Measurements from ENCODE around the gene PRKRA.

DNA sequence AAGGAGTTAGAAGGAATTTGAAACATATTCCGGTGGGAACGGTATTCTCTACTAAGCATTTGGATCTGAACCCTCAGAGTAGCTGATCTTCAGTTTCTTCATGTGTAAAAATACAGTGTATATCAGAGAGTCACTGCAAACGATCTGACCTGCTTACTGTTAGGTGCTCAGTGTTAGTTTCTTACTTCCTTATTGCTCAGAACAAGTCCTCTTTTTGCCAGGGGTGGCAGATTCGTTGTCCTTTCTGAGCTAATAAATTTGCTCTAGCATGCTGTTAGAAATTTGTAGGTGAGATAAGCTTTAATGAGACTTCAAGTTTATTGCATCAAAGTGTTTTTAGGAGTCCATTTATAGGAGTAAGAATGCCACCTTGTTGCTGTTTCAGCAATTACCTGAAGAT, 45.1 kb upstream of the PRKRA start:
- TF ChIP-seq, protein P1, sequence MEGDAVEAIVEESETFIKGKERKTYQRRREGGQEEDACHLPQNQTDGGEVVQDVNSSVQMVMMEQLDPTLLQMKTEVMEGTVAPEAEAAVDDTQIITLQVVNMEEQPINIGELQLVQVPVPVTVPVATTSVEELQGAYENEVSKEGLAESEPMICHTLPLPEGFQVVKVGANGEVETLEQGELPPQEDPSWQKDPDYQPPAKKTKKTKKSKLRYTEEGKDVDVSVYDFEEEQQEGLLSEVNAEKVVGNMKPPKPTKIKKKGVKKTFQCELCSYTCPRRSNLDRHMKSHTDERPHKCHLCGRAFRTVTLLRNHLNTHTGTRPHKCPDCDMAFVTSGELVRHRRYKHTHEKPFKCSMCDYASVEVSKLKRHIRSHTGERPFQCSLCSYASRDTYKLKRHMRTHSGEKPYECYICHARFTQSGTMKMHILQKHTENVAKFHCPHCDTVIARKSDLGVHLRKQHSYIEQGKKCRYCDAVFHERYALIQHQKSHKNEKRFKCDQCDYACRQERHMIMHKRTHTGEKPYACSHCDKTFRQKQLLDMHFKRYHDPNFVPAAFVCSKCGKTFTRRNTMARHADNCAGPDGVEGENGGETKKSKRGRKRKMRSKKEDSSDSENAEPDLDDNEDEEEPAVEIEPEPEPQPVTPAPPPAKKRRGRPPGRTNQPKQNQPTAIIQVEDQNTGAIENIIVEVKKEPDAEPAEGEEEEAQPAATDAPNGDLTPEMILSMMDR (IDR thresholded peaks at IDR 0.05 in 2 of 3, conservative IDR thresholded peaks at IDR 0.05 in 1 of 3; ENCODE audit: insufficient read depth in 2 of 3, low read depth in 1 of 3, low read length in 3 of 3) = no peak
- TF ChIP-seq, protein P2, sequence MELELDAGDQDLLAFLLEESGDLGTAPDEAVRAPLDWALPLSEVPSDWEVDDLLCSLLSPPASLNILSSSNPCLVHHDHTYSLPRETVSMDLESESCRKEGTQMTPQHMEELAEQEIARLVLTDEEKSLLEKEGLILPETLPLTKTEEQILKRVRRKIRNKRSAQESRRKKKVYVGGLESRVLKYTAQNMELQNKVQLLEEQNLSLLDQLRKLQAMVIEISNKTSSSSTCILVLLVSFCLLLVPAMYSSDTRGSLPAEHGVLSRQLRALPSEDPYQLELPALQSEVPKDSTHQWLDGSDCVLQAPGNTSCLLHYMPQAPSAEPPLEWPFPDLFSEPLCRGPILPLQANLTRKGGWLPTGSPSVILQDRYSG (tag; conservative IDR thresholded peaks at IDR 0.05; ENCODE audit: low read depth) = no peak
- no peak for TF ChIP-seq ZKSCAN3 (CRISPR knock-in tag; IDR thresholded peaks at IDR 0.05)
- TF ChIP-seq, protein P3, sequence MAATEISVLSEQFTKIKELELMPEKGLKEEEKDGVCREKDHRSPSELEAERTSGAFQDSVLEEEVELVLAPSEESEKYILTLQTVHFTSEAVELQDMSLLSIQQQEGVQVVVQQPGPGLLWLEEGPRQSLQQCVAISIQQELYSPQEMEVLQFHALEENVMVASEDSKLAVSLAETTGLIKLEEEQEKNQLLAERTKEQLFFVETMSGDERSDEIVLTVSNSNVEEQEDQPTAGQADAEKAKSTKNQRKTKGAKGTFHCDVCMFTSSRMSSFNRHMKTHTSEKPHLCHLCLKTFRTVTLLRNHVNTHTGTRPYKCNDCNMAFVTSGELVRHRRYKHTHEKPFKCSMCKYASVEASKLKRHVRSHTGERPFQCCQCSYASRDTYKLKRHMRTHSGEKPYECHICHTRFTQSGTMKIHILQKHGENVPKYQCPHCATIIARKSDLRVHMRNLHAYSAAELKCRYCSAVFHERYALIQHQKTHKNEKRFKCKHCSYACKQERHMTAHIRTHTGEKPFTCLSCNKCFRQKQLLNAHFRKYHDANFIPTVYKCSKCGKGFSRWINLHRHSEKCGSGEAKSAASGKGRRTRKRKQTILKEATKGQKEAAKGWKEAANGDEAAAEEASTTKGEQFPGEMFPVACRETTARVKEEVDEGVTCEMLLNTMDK (IDR thresholded peaks at IDR 0.05; ENCODE audit: borderline replicate concordance, insufficient read depth, low read depth, low read length, poor library complexity, severe bottlenecking) = no peak
- no peak for TF ChIP-seq PTBP1 (IDR thresholded peaks at IDR 0.05; ENCODE audit: low read depth, low read length)
- TF ChIP-seq SMARCE1 (IDR thresholded peaks at IDR 0.05) = no peak
- no peak for TF ChIP-seq TRIM24 (IDR thresholded peaks at IDR 0.05)
- no peak for TF ChIP-seq ZNF274 (IDR thresholded peaks at IDR 0.05; ENCODE audit: borderline replicate concordance, low read depth, low read length)
- TF ChIP-seq CREM (IDR thresholded peaks at IDR 0.05; ENCODE audit: low read depth) = no peak
- no peak for TF ChIP-seq ZFP36 (IDR thresholded peaks at IDR 0.05; ENCODE audit: low read depth, low read length, partially characterized antibody)
- TF ChIP-seq ZNF3 (CRISPR knock-in tag; IDR thresholded peaks at IDR 0.05) = no peak
- no peak for TF ChIP-seq NFIC (IDR thresholded peaks at IDR 0.05)
- TF ChIP-seq GTF2A2 (tag; IDR thresholded peaks at IDR 0.05) = no peak
- TF ChIP-seq, protein P4, sequence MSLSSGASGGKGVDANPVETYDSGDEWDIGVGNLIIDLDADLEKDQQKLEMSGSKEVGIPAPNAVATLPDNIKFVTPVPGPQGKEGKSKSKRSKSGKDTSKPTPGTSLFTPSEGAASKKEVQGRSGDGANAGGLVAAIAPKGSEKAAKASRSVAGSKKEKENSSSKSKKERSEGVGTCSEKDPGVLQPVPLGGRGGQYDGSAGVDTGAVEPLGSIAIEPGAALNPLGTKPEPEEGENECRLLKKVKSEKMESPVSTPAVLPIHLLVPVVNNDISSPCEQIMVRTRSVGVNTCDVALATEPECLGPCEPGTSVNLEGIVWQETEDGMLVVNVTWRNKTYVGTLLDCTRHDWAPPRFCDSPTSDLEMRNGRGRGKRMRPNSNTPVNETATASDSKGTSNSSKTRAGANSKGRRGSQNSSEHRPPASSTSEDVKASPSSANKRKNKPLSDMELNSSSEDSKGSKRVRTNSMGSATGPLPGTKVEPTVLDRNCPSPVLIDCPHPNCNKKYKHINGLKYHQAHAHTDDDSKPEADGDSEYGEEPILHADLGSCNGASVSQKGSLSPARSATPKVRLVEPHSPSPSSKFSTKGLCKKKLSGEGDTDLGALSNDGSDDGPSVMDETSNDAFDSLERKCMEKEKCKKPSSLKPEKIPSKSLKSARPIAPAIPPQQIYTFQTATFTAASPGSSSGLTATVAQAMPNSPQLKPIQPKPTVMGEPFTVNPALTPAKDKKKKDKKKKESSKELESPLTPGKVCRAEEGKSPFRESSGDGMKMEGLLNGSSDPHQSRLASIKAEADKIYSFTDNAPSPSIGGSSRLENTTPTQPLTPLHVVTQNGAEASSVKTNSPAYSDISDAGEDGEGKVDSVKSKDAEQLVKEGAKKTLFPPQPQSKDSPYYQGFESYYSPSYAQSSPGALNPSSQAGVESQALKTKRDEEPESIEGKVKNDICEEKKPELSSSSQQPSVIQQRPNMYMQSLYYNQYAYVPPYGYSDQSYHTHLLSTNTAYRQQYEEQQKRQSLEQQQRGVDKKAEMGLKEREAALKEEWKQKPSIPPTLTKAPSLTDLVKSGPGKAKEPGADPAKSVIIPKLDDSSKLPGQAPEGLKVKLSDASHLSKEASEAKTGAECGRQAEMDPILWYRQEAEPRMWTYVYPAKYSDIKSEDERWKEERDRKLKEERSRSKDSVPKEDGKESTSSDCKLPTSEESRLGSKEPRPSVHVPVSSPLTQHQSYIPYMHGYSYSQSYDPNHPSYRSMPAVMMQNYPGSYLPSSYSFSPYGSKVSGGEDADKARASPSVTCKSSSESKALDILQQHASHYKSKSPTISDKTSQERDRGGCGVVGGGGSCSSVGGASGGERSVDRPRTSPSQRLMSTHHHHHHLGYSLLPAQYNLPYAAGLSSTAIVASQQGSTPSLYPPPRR (CRISPR knock-in tag; IDR thresholded peaks at IDR 0.05; ENCODE audit: borderline replicate concordance) = no peak

Data from K562 (cell line).